GM13976 (cell line): ENCODE results near the gene PSMA5.

Experiments
- DNase-seq: peaks from one replicate; pipeline ENCODE4 v3.0.0; 2012; ENCODE audit warnings: low spot score
- in situ Hi-C: fragments of 300-500 bp; cut with MboI; formaldehyde crosslinking; loops from one replicate; pipeline ENCODE4 v1.12.0; 2022; ENCODE audit warnings: low sequenced_read_pairs, mixed read lengths, inconsistent platforms; ENCODE audit not compliant: unreplicated experiment
- TF ChIP-seq, protein P1 (sequence below): IDR thresholded peaks from 2 replicates; pipeline ENCODE4 v1.5.1; 2012; ENCODE audit warnings: borderline replicate concordance, mild to moderate bottlenecking; ENCODE audit not compliant: insufficient read depth; ENCODE audit errors: extremely low read depth, missing control alignments, control extremely low read depth

Gene PSMA5

GRCh38 chr1:109392788-109393616 lies 33.2 kb downstream of the PSMA5 start:
- DNase-seq: no peak
- in situ Hi-C loops: no loop called here
- TF ChIP-seq, protein P1, sequence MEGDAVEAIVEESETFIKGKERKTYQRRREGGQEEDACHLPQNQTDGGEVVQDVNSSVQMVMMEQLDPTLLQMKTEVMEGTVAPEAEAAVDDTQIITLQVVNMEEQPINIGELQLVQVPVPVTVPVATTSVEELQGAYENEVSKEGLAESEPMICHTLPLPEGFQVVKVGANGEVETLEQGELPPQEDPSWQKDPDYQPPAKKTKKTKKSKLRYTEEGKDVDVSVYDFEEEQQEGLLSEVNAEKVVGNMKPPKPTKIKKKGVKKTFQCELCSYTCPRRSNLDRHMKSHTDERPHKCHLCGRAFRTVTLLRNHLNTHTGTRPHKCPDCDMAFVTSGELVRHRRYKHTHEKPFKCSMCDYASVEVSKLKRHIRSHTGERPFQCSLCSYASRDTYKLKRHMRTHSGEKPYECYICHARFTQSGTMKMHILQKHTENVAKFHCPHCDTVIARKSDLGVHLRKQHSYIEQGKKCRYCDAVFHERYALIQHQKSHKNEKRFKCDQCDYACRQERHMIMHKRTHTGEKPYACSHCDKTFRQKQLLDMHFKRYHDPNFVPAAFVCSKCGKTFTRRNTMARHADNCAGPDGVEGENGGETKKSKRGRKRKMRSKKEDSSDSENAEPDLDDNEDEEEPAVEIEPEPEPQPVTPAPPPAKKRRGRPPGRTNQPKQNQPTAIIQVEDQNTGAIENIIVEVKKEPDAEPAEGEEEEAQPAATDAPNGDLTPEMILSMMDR: no peak

GRCh38 chr1:109392037-109392787 lies 34.0 kb downstream of the PSMA5 start:
- in situ Hi-C loops: no loop called here
- TF ChIP-seq, protein P1: no peak
- DNase-seq: no peak

- DNase-seq: peak; percentile 61
- in situ Hi-C loops: no loop called here
- TF ChIP-seq, protein P1: no peak
These were observed 34.6 kb downstream of the PSMA5 start for GRCh38 chr1:109391626-109392025.

DNA sequence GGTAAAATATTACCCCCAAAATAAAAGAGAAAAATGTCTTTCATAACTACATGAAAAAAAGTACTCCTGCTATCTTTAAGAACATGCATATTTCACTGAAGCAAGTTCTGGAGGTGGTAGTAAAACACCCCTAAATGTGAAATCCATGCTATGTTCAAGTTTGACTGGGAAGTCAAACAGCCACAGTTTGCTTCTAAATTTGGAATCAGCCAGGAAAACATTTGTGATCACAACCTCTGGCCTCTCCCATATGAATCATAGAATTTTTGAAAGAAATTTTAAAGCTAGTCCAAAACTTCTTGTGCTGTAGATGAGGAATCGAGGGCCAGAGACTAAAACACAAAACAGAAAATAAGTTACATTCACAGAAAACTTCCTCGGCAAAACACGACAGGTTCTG lies 35.1 kb downstream of the PSMA5 start:
- DNase-seq: no peak
- TF ChIP-seq, protein P1: no peak
- in situ Hi-C loops: no loop called here

- DNase-seq: no peak
- in situ Hi-C loops: no loop called here
- TF ChIP-seq, protein P1: no peak
These were observed 36.5 kb downstream of the PSMA5 start for GRCh38 chr1:109389638-109390341.

DNA sequence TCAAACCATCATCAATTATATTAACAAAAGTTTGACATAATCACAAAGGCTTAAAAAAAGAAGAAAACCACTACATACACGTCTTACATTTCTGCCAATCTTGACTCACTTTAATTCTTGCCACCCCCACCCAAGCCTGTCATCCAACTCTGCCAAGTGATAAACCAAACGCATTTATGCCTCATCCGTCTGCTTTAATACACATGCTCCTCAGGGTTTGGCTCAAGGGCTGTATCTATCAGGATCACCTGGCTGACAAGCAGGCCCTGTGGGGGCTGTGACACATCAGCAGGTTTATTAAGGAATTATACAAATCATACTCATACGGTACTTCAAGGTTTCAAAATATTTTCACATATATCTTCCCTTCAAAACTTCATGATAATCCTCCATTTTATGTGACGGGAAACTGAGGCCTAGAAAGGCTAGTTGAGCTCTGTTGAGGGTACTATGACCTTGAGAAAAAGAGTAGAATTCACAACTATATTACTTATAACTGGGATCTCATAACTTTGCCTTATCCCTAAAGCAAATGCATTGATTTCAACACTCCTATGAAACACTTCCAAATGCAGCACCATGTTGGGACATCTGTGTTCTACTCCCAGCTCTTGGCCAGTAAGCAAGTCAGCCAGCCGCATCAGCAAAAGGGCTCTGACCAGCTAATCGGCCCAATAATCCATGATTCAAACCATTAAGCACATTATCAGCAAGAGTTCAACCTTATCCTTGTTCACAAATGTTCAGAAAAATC lies 37.2 kb downstream of the PSMA5 start:
- TF ChIP-seq, protein P1: no peak
- in situ Hi-C loops: no loop called here
- no peak for DNase-seq
